Measurements from ENCODE around the gene PRAME.
"Not testable (repeated sequence)": the region's sequence is repeated elsewhere in the genome, so short reads cannot be mapped to it uniquely, and the experiment has no call there.

PRAME gene, protein sequence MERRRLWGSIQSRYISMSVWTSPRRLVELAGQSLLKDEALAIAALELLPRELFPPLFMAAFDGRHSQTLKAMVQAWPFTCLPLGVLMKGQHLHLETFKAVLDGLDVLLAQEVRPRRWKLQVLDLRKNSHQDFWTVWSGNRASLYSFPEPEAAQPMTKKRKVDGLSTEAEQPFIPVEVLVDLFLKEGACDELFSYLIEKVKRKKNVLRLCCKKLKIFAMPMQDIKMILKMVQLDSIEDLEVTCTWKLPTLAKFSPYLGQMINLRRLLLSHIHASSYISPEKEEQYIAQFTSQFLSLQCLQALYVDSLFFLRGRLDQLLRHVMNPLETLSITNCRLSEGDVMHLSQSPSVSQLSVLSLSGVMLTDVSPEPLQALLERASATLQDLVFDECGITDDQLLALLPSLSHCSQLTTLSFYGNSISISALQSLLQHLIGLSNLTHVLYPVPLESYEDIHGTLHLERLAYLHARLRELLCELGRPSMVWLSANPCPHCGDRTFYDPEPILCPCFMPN

DNA sequence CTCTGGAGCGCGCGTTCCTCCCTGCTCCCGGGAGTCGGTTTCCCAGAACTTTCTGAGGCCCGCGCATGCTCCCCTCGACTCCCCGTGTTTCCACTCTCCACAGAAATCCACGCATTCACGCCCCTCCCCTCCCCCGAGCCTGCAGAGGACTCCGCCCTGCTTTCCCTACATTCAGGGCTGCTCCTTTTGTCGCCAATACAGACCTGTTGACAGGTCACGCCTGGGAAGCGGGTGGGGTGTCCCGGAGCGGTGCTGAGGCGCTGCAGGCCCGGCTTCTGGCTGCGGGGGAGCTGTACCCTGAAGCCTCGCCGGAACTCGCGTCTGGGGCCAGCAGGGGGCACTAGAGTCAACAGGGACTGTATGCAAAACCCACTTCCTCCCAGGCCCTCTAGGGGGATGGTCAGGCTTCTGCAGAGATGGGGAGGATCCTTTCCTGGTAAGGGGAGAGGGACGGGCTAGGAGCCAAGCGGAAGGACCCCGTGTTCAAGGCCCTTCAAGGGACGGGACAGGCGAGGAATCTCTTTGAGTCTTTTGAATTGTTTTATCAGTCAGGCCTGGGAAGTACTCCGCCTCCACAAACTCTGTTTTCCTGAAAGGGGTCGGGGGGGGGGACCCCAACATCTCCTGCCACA is at the start of gene PRAME:
TSS of gene PRAME (minus strand) at position 294 of the 632 bp plus-strand sequence. CDS start 2,433 bp downstream, outside the sequence.
- peak; percentile 10 for DNase-seq

DNA sequence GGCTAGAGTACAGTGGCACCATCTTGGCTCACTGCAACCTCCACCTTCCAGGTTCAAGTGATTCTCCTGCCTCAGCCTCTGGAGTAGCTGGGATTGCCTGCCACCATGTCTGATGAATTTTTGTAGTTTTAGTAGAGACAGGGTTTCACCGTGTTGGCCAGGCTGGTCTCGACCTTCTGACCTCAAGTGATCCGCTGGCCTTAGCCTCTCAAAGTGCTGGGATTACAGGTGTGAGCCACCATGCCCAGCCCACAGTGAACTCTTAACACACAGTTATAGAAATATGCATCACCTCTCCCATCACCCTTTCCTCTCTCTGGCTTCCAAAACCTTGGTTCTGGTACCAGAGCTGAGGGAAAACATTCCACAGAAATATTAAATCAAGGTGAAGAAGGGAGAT is 49.0 kb upstream of the PRAME start:
- not testable (repeated sequence) for DNase-seq

DNA sequence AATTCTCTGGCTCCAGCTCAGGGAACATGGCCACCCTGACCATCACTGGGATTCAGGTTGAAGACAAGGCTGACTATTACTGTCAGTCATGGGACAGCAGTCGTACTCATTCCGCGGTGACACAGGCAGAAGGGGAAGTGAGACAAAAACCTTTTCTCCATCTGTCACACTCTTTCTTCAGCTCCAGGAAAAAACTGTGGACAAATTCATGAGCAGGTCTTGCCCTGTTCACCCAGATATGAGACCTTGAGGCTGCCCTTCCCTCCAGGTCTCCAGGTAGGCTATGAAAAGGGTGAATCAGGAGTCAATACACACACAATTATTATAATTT is 46.0 kb upstream of the PRAME start:
- no peak for DNase-seq

DNA sequence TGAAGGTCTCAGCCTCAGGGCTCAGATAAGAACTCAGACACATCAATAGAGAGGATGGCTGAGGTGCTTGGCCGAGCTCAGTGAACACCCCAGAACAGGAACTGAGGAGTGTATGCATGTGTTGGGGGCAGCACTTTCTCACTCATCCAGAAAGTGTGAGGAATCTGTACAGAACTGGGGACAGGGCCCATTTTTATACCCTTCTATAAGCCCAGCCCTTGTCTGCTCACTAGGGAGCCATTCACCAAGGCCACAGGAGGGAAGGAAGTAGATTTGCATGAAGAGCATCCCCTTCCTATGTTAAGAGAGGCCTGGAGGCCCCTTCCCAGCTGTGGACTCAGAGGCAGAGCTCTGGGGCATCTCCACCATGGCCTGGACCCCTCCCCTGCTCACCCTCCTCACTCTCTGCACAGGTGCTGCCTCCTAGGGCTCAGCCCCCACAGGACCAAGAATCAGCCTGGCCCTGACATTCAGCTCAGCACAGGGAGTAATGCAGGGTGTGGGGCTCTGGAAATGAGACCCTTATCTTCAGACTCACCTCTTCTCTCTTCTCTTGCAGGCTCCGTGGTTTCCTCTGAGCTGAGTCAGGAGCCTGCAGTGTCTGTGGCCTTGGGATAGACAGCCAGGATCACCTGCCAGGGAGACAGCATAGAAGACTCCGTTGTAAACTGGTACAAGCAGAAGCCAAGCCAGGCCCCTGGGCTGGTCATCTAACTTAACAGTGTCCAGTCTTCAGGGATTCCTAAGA is 45.4 kb upstream of the PRAME start:
- DNase-seq: no peak

DNA sequence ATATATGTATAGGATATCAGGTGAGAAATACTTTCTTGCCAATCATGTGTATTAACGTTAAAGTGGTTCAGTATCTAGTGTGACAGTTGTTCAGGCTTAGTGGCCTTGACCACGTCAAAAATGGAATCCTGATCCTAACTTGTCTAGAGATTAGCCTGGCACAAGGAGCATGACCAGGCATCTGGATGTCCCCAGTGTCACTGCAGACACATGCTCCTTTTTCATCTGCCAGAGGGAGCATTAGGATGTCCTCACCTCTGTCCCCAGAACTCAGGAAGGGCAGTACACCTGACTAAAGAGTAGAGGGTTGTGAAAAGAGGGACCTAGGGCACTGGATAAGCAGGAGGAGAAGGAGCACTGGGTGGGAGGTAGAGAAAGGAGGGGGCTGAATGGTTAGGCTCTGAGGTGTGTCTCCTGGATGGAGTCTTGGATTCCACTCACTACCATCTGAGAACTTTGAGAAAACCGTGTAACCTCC is 44.4 kb upstream of the PRAME start:
- DNase-seq: no peak

DNA sequence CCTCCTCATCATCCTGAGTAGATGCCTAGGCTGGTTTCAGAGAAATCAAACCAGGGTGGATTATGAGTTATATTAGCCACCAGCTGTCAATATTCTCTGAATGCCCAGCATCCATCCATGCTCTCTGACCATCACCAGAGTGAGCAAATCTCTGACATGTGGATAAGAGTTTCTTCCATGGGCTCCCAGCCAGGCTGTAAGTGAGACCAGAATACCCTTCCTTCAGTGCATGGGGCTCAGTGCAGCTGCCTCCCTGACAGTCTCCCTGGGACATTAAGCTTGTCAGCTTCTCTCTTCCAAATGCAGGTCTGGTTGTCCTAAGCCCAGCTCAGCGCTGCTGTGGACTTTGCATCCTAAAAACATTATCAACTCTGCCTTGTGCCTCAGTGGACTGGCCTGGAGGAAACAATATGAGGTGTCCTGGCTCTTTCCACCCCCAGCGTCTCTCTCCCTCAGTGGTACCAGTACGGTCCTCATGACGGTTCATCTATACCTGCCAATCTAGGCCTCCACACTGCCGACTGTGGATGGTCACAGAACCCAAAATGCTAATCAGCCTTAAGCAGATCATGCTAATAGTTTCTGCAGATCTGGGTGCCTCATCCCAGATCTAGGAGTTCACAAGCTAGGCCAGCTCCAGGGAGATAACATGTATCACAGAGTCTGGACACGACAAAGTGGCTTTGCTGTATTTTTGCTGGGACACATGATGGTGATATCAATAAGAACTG is 41.6 kb upstream of the PRAME start:
- DNase-seq: no peak

DNA sequence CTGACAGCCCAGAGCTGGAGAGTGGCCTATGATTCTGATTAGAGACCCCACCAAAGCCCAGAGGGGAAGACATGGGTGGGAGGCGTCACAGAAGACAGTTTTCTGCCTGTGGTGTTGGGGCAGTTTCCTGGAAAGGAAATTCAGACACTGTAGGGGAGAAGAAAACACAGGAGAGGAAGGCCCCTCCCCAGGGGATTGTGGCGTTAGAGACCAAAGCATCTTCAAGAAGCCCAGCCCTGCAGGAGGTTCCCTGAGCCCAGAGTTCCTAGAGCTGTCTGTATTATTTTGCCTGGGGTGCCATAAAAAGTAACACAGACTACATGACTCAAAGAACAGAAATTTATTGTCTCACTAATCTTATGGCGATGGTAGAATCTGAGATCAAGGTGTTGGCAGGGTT is 40.2 kb upstream of the PRAME start:
- DNase-seq: no peak

DNA sequence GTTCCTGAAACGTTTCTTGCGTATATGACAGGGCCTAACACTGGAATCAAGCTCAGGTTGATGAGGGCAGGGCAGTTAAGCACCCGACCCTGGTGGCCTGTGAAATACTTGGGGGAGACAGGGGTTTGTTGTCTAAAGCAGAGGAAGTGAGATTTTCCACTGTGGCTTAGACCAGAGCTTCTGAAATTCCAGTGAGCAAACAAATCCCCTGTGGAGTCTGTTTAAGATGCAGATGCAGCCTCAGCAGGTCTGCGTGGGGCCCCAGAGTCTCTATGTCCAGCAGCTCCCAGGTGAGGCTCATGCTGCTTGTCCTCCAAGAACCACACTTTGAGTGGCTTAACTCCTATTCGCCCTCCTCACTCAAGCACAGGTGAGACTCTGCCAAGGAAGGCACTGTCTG is 39.1 kb upstream of the PRAME start:
- no peak for DNase-seq

DNA sequence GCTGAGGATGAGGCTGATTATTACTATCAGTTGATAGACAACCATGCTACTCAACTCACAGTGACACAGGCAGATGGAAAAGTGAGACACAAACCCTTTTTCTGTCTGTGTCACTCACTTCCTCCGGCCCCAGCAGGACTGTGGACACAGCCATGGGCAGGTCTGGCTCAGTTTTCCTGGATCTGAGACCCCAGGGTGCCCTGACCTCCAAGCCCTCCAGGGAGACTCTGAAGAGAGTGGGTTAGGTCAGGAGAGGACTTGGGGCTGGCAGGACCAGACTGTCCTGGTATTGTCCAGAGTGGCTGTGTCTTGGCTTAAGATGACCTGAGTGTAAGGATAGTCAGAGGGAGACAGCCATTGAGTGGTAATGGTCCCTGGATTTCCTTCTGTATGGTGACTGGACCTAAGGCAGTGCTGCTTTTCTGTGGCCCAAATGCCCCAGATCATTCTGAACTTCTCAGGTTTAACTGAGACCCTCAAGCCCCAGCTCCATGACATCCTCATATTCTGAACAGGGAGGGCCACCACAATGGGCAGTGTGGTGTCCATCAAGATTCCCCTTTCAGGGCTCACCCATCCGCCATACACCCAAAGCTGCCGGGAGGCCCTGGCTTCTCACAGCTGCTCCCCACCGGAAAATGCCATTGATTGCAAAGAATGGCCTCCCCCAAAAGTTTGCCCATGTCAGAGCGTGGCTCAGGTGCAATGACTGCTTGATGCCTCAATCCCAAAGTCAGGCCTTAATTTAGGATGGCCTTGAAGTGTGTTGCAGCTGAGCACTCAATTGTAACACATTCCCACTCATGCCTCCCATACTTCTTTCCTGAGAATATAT is 36.2 kb upstream of the PRAME start:
- DNase-seq: no peak

DNA sequence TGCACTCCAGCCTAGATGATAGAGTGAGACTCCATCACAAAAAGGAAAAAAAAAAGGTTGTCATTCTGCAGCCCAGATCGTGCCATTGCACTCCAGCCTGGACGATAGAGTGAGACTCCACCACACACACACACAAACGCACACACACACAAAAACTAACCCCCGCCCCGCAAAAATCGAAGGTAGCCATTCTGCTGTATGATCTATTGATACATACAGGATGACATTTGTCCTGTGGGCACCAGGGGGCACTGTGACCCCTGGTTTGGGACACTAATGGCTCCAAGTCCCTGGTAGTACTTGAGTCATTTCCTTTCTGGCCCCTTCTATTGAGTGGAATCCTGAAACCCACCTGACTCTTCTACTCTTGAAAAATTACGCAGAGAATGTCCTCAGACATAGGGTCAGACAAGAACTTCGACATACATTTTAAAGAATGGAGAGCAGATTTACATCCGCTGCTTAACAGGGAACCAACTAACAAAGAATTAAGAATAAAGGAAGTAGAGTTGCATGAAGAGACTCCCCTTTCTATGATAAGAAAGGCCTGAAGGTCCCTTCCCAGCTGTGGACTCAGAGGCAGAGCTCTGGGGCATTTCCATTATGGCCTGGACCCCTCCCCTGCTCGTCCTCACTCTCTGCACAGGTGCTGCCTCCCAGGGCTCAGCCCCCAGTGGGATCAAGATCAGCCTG is 35.0 kb upstream of the PRAME start:
- DNase-seq: no peak

DNA sequence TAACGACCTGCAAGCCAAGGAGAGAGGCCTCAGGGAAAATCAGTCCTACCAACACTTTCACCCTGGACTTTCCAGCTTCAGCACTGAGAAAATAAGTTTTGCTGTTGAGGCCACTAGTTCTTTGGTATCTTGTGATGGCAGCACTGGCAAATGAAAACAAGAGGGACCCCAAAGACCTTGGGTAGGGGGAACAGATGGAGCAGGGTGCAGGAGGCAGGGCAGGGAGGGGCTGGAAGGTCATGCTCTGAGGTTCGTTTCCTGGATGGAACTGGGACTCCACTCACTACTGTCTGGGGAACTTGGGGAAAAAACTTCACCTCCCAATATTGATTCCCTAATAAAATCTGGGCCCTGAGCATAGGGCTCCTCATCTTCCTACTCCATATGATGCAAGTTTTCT is 34.2 kb upstream of the PRAME start:
- no peak for DNase-seq

DNA sequence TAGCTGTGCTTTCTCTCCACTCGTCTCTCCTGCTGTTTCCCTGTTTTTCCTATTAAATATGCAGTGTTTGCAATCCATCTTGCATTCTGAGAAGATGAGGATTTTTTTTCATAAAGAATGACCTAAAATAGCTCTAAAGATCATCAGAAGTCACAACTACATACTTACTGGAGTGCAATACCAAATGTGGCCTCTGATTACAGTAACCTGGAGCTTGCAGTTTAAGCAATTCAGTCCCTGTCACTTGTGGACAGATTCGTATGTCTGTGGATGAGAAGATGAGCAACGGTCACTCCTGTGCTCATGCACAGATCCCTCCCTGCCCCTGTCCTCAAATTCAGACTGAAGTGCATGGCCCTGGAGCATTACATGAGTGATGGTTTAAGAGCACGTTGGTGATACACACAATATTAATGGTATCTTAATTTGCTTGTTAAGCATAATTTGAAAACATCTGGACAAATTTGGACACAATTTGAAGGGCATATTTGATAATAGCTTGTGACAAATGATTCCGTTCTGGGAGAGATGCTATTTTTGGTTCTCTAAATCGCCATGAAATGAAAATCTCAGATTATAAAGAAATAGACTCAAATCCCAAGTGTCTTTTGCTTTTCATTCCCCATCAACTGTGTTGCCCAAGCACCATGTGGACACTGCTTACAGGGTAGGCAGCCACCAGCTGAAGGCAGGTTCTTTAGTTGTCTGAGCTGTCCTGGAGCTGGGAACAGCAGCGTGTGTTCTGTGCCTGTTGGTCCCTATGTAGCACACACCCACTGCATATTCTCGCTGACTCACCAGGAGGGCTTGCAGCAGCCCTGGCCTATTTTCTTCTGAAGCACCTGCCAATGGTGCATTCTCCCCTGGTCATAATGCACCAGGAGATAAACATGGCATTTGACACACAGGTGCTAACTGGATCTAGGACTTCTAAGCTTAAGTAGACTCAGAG is 32.6 kb upstream of the PRAME start:
- DNase-seq: no peak

DNA sequence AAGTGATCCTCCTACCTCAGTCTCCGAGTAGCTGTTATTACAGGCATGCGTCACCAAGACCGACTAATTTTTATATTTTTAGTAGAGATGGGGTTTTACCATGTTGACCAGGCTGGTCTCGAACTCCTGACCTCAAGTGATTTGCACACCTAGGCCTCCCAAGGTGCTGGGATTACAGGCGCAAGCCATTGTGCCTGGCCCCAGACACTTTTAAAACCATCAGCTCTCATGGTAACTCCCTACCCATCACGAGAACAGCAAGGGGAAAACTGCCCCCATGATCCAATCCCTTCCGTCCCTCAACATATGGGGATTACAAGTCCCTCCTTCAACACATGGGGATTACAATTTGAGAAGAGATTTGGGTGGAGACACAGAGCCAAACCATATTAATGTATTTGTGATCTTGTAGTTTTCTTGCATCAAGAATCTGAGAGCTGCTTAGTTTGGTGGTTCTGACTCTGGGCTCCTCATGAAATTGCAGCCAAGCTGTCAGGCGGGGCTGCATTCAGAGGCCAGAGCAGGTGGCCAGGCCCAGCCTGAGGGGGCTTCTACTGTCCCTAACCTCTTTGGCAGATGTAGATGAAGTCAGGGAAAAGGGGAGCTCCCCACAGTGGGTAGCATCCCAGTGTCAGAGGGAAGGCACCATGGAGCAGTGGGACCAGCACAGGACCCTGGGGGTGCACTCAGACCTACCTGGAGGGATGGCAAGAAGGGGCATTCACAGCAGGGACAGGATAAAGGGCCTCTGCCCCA is 31.2 kb upstream of the PRAME start:
- DNase-seq: no peak

DNA sequence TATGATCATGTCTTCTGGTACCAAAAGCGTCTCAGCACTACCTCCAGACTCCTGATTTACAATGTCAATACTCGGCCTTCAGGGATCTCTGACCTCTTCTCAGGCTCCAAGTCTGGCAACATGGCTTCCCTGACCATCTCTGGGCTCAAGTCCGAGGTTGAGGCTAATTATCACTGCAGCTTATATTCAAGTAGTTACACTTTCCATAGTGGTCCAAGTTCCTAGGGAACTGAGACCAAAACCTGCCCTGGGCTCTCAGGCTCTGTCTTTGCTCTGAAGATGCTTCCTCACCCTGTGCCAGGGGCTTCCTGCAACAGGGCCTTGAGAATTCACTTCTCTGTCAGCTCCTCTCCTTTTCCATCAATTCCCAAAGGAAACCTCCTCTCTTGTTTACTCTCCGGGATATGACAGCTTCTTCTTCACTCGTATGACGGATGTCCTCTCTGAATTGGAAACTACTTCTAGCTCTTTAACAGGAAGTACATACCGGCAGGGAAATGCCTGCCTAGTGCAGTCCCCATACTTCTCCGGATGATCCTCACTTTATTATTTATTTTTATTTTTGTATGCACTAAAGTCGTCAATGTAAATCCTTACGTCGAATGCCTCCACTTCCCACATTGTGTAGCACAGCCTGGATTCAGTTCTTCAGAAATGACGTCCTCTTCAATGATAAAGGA is 29.6 kb upstream of the PRAME start:
- DNase-seq: no peak

DNA sequence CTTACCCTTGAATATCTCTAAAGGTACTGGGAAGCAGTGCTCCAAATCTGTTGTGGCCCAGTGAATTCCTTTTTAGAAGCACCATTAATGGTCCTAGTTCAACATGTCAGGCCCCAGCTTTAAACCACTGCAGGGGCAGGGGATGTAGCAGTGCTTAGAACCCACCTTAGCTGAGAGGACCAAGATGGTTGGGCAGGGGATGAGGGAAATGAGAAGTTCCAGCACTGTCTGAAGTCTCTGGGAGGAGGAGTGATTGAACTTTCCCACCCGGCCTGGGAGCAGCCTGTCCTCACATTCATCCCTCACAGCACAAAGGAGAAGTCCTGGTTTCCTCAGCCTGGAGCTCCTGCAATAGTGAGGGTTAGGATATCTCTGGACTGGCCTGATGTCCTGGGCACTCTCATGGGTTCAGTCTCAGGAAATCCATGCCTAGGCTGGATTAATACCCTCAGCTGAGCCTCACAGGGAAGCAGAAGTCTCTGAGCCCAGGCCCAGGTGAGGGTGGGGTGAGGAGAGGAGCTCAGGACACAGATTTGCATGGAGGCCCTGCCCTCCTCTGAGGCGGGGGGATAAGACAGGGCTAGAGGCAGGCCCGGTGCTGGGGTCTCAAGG is 28.6 kb upstream of the PRAME start:
- no peak for DNase-seq

DNA sequence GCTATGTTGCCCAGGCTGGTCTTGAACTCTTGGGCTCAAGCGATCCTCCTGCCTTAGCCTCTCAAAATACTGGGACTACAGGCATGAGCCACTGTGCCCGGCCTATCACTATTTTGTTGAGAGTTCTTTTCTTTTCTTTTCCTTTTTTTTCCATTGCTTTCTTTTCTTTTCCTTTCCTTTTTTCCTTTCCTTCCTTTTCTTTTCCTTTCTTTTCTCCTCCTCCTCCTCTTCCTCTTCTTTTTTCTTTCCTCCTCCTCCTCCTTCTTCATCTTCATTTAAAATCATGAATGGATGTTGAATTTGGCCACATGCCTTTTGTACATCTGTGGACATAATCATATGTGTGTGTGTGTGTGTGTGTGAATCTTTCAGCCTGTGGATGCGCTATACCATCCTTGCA is 25.7 kb upstream of the PRAME start:
- DNase-seq: no peak

DNA sequence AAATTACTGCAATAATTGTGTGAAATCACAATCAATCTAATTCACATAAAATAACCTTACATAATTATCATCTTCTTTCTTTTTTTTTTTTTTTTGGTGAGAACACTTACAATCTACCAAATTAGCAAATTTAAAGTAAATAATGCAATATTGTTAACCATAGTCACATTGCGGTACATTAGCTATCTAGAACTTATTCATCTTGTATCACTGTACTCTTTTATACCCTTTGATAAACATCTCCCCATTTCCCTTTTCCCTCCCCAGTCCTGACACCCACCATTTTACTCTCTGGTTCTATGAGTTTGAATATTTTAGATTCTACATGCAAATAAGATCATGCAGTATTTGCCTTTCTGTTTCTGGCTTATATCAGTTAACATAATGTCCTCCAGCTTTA is 24.0 kb upstream of the PRAME start:
- DNase-seq: no peak

DNA sequence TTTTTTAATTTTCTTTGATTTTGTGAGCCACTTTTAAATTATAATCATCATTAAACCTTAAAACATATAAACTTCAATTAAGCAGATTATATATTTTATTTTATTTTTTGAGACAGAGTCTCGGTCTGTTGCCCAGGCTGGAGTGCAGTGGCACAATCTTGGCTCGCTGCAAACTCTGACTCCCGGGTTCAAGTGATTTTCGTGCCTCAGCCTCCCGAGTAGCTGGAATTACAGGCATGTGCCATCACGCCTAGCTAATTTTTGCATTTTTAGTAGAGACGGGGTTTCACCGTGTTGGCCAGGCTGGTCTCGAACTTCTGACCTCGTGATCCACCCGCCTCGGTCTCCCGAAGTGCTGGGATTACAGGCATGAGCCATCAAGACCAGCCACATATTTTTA is 22.5 kb upstream of the PRAME start:
- not testable (repeated sequence) for DNase-seq

All from NCI-H2081 treated with DMSO at 0.1 percent for 48 hours (cell line).